ENCODE measurements around the gene SH3RF3. TPM values are rescaled to one million over a fixed set of nuclear protein-coding genes. Genes with fewer than 3 reads are reported as not detected.

The SH3RF3 gene
- total RNA-seq, 2 experiments from 2014 or later = 1.9 to 2.3 TPM

- no peak overlapping the region for H3K4me3 Mint-ChIP-seq
- no peaks in the 10 kb centered on the region for H3K27me3 Mint-ChIP-seq
- H3K9me3 Mint-ChIP-seq = no peaks in the 10 kb centered on the region
- no peak overlapping the region for H3K27ac Mint-ChIP-seq
- TF ChIP-seq, protein P1, sequence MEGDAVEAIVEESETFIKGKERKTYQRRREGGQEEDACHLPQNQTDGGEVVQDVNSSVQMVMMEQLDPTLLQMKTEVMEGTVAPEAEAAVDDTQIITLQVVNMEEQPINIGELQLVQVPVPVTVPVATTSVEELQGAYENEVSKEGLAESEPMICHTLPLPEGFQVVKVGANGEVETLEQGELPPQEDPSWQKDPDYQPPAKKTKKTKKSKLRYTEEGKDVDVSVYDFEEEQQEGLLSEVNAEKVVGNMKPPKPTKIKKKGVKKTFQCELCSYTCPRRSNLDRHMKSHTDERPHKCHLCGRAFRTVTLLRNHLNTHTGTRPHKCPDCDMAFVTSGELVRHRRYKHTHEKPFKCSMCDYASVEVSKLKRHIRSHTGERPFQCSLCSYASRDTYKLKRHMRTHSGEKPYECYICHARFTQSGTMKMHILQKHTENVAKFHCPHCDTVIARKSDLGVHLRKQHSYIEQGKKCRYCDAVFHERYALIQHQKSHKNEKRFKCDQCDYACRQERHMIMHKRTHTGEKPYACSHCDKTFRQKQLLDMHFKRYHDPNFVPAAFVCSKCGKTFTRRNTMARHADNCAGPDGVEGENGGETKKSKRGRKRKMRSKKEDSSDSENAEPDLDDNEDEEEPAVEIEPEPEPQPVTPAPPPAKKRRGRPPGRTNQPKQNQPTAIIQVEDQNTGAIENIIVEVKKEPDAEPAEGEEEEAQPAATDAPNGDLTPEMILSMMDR (IDR thresholded peaks at IDR 0.05) = no peak
- CTCF ChIA-PET = interaction anchor here (0.9 to 1.6 kb wide), 3 partner anchors 11 to 279 kb away, joined by 3 to 5 read pairs (median 3); partner anchors contain the start of gene SH3RF3
- no peaks in the 10 kb centered on the region for H3K36me3 Mint-ChIP-seq (ENCODE audit: low read depth)
- DNase-seq = no peak
- intact Hi-C loops (cut with micrococcal nuclease) = no loop called here
- no peak for ATAC-seq
- peaks cover 18% of the 10 kb centered on the region for H3K4me1 Mint-ChIP-seq (ENCODE audit: low read depth)
- POLR2A ChIA-PET = no interaction called here
These were observed 278.5 kb downstream of the SH3RF3 start for GRCh38 chr2:109407276-109408042.

DNA sequence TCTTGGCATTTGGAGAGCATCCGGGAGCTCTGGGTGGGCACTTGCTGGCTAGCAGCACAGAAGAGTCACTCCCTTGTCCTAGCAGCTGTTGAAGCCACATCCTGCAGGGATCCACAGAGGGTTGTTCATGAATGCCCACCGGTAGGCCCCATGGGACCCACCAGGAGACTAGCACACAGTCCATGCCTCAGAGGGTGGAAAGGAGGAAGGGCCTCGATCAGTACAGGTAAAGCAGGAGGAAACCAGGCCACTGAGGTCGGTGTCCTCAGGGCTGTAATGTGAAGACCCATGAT, 279.0 kb downstream of the SH3RF3 start:
- no peak for DNase-seq
- Mint-ChIP-seq H3K27me3 (no peaks in the 10 kb centered on the region), H3K4me3 (no peak overlapping the region), H3K4me1 (ENCODE audit: low read depth) (peaks cover 13% of the 10 kb centered on the region), H3K27ac (no peak overlapping the region), H3K9me3 (no peaks in the 10 kb centered on the region), H3K36me3 (ENCODE audit: low read depth) (no peaks in the 10 kb centered on the region)
- intact Hi-C loops (cut with micrococcal nuclease) = no loop called here
- ATAC-seq = no peak
- CTCF ChIA-PET = interaction anchor here (0.9 to 1.6 kb wide), 3 partner anchors 12 to 279 kb away, joined by 3 to 5 read pairs (median 3); partner anchors contain the start of gene SH3RF3
- TF ChIP-seq, protein P1 (IDR thresholded peaks at IDR 0.05) = no peak
- POLR2A ChIA-PET = no interaction called here

- Mint-ChIP-seq H3K4me3 (no peak overlapping the region), H3K27me3 (no peaks in the 10 kb centered on the region), H3K4me1 (ENCODE audit: low read depth) (no peaks in the 10 kb centered on the region), H3K9me3 (no peaks in the 10 kb centered on the region), H3K36me3 (ENCODE audit: low read depth) (no peaks in the 10 kb centered on the region), H3K27ac (no peak overlapping the region)
- POLR2A ChIA-PET = no interaction called here
- DNase-seq (no peak), ATAC-seq (peak; percentile 17)
- CTCF ChIA-PET = interaction anchor here (1.0 kb wide), 1 partner anchor 281 kb away, joined by 3 read pairs; no protein-coding TSS in a partner anchor
- intact Hi-C loops (cut with micrococcal nuclease) = no loop called here
- TF ChIP-seq, protein P1 (IDR thresholded peaks at IDR 0.05) = no peak
These were observed 280.5 kb downstream of the SH3RF3 start for GRCh38 chr2:109409321-109410038.

- DNase-seq = no peak
- POLR2A ChIA-PET = no interaction called here
- Mint-ChIP-seq H3K4me3 (no peak overlapping the region), H3K27ac (no peak overlapping the region), H3K27me3 (no peaks in the 10 kb centered on the region), H3K4me1 (ENCODE audit: low read depth) (no peaks in the 10 kb centered on the region), H3K9me3 (no peaks in the 10 kb centered on the region), H3K36me3 (ENCODE audit: low read depth) (no peaks in the 10 kb centered on the region)
- TF ChIP-seq, protein P1 (IDR thresholded peaks at IDR 0.05) = no peak
- intact Hi-C loops (cut with micrococcal nuclease) = no loop called here
- no peak for ATAC-seq
- CTCF ChIA-PET = no interaction called here
These were observed 281.2 kb downstream of the SH3RF3 start for GRCh38 chr2:109410039-109410815.

Data from activated CD8-positive, alpha-beta T cell treated with anti-CD3 and anti-CD28 coated beads for 36 hours (primary cell).